GM19351 (cell line): Measurements from ENCODE around the gene COL19A1.
A peak's percentile ranks its signal among the peaks of the same experiment; 100 is the strongest.
"Not testable (repeated sequence)": the region's sequence is repeated elsewhere in the genome, so short reads cannot be mapped to it uniquely, and the experiment has no call there.

Experiments
- ATAC-seq: cut with Tn5 transposase; IDR thresholded peaks from one replicate; pipeline ENCODE4 v1.9.1; 2021; ENCODE audit warnings: mild to moderate bottlenecking, moderate library complexity; ENCODE audit not compliant: unreplicated experiment

The COL19A1 gene

GRCh38 chr6:69866351-69866769 lies at the start of gene COL19A1:
Gene COL19A1, plus strand, starts transcription at chr6:69866556. Its CDS starts 13,012 bp downstream, at chr6:69879568.
- ATAC-seq: peak; percentile 57

- ATAC-seq: peak; percentile 30
Measured at GRCh38 chr6:69816569-69816968, 49.8 kb upstream of the COL19A1 start.

GRCh38 chr6:69817358-69817757 lies 49.0 kb upstream of the COL19A1 start:
- ATAC-seq: no peak

GRCh38 chr6:69818223-69818930 lies 48.0 kb upstream of the COL19A1 start:
- ATAC-seq: no peak

GRCh38 chr6:69819138-69819537 lies 47.2 kb upstream of the COL19A1 start:
- ATAC-seq: no peak

GRCh38 chr6:69820018-69820417 lies 46.3 kb upstream of the COL19A1 start:
- ATAC-seq: no peak

- ATAC-seq: no peak
Measured at GRCh38 chr6:69820438-69820837, 45.9 kb upstream of the COL19A1 start.

GRCh38 chr6:69824355-69824754 lies 42.0 kb upstream of the COL19A1 start:
- ATAC-seq: not testable (repeated sequence)

- no peak for ATAC-seq
Measured at GRCh38 chr6:69825904-69826303, 40.5 kb upstream of the COL19A1 start.

GRCh38 chr6:69827276-69827893 lies 39.0 kb upstream of the COL19A1 start:
- no peak for ATAC-seq

- ATAC-seq: no peak
Measured at GRCh38 chr6:69832558-69832957, 33.8 kb upstream of the COL19A1 start.

GRCh38 chr6:69835414-69836179 lies 30.8 kb upstream of the COL19A1 start:
- peak; percentile 88 for ATAC-seq

- ATAC-seq: no peak
Measured at GRCh38 chr6:69841862-69842261, 24.5 kb upstream of the COL19A1 start.

GRCh38 chr6:69843189-69843588 lies 23.2 kb upstream of the COL19A1 start:
- no peak for ATAC-seq

GRCh38 chr6:69846312-69846711 lies 20.0 kb upstream of the COL19A1 start:
- no peak for ATAC-seq

GRCh38 chr6:69846770-69847491 lies 19.4 kb upstream of the COL19A1 start:
- ATAC-seq: no peak

GRCh38 chr6:69847492-69847788 lies 18.9 kb upstream of the COL19A1 start:
- ATAC-seq: no peak

- no peak for ATAC-seq
Measured at GRCh38 chr6:69848552-69848951, 17.8 kb upstream of the COL19A1 start.

- ATAC-seq: no peak
Measured at GRCh38 chr6:69852706-69853105, 13.7 kb upstream of the COL19A1 start.

GRCh38 chr6:69861986-69862385 lies 4.4 kb upstream of the COL19A1 start:
- no peak for ATAC-seq

GRCh38 chr6:69863766-69864165 lies 2.6 kb upstream of the COL19A1 start:
- no peak for ATAC-seq
